ENCODE data around the gene INKA2. TPM values are rescaled to one million over a fixed set of nuclear protein-coding genes. Genes with fewer than 3 reads are reported as not detected.

The INKA2 gene
- polyA plus RNA-seq, 4 donors = 0.22 to 4.4 (median 1.2) TPM

DNA sequence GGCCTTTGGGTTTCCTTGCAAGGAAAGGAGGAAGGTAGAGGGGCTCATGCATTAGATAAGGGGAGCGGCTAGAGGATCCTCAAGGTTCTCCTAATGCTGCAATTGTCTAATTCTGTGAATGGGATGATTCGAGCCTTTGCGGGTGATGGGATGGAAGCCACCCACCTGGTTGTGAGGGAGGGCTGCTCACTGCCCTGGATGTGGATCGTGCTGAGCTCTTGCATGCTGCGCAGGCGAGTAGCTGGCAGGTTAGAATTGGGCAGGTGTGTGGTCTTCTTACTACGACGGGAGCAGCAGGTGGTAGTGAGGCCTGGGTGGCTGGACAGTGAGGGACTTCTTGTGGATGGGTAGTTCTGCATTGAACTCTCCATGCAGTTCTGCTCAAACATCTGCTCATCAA lies 37.7 kb upstream of the INKA2 start:
- H3K9me3 ChIP-seq (ENCODE audit: control insufficient read depth in 2 of 2, insufficient read depth in 1 of 2, low read depth in 1 of 2, low read length in 1 of 2) = no peaks in the 10 kb centered on the region
- no peak overlapping the region for H3K4me3 ChIP-seq (ENCODE audit: low read depth in 1 of 3, low read length in 3 of 3)
- DNase-seq (no peak), FAIRE-seq (no peak)
- no peak overlapping the region for H3K27ac ChIP-seq (ENCODE audit: low read depth in 1 of 3, low read length in 2 of 3)
- 90 to 92% (median 92%) methylated on average over 8 of the region's 8 CpGs for WGBS, 3 donors
- no peaks in the 10 kb centered on the region for H3K4me1 ChIP-seq (ENCODE audit: control insufficient read depth in 3 of 3, insufficient read depth in 2 of 3, low read depth in 1 of 3, low read length in 2 of 3)
- H3K36me3 ChIP-seq (ENCODE audit: control insufficient read depth in 3 of 3, insufficient read depth in 2 of 3, low read depth in 1 of 3, low read length in 3 of 3) = no peaks in the 10 kb centered on the region
- no peaks in the 10 kb centered on the region for H3K27me3 ChIP-seq (ENCODE audit: control insufficient read depth in 3 of 3, insufficient read depth in 3 of 3, low read length in 3 of 3)

DNA sequence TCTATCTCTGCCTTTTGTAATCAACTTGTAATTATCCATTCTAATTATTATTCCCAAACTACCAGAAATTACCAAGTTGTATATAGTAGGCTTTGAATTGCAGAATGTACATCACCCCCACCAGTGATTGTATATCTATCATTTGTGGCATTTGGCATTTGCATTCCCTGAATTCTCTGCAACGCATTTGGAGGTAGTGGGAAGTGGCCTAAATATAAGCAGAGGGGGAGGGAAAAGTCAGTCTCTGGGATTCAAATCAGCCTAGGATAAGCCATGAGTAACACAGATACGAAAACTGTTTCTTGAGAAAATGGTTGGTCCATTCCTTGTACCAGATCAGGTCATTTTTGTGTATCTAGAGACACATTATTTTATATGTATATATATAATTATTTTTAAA lies 37.2 kb upstream of the INKA2 start:
- FAIRE-seq (no peak), DNase-seq (no peak)
- Histone ChIP-seq H3K4me3 (ENCODE audit: low read depth in 1 of 3, low read length in 3 of 3) (no peak overlapping the region), H3K27me3 (ENCODE audit: control insufficient read depth in 3 of 3, insufficient read depth in 3 of 3, low read length in 3 of 3) (no peaks in the 10 kb centered on the region), H3K4me1 (ENCODE audit: control insufficient read depth in 3 of 3, insufficient read depth in 2 of 3, low read depth in 1 of 3, low read length in 2 of 3) (no peaks in the 10 kb centered on the region), H3K27ac (ENCODE audit: low read depth in 1 of 3, low read length in 2 of 3) (no peak overlapping the region), H3K36me3 (ENCODE audit: control insufficient read depth in 3 of 3, insufficient read depth in 2 of 3, low read depth in 1 of 3, low read length in 3 of 3) (no peaks in the 10 kb centered on the region), H3K9me3 (ENCODE audit: control insufficient read depth in 2 of 2, insufficient read depth in 1 of 2, low read depth in 1 of 2, low read length in 1 of 2) (no peaks in the 10 kb centered on the region)
- 79 to 91% (median 88%) methylated on average over 2 of the region's 2 CpGs for WGBS, 3 donors

DNA sequence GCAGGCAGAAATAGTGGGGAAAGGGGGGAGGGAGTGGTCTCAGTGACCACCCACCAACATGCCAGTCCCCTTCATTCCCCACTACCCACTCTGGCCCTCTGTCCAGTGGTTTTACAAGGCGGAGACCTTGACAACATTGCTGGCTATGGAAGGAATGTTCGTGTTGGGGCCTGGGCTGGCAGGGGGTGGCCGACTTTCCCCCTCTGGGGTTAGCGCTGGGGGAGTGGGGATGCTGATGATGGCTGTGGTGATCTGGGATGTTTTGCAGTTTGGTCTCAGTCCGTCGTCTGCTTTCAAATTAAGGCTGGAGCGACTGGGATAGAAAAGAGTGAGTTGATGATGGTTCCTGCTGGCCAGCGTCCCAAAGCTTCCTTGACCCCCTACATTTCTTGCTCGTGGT lies 36.8 kb upstream of the INKA2 start:
- no peak for DNase-seq
- H3K9me3 ChIP-seq (ENCODE audit: control insufficient read depth in 2 of 2, insufficient read depth in 1 of 2, low read depth in 1 of 2, low read length in 1 of 2) = no peaks in the 10 kb centered on the region
- FAIRE-seq = no peak

DNA sequence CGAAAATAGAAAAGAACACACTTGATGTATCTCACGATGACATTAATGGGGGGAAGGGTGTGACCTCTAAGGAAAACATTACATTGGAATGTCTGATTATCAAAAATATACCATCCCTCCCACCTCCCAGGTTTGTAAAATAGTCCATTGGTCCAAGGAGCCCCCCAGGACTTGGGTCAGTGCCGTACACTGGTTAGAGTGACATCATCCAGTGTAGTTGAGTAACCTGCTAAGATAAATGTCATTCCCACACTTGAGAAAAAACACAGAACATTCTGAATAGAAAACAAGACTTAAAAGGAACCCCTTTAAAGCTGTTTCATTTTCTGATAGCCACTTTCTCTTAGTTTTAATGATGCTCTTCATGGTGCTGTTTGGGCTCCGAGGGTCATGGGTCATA lies 31.7 kb upstream of the INKA2 start:
- H3K9me3 ChIP-seq (ENCODE audit: control insufficient read depth in 2 of 2, insufficient read depth in 1 of 2, low read depth in 1 of 2, low read length in 1 of 2) = no peaks in the 10 kb centered on the region
- DNase-seq (no peak), FAIRE-seq (no peak)
- whole genome bisulfite sequencing, 3 donors = 85 to 88% (median 88%) methylated on average over 4 of the region's 4 CpGs
- no peaks in the 10 kb centered on the region for H3K4me1 ChIP-seq (ENCODE audit: control insufficient read depth in 3 of 3, insufficient read depth in 2 of 3, low read depth in 1 of 3, low read length in 2 of 3)
- H3K27me3 ChIP-seq (ENCODE audit: control insufficient read depth in 3 of 3, insufficient read depth in 3 of 3, low read length in 3 of 3) = no peaks in the 10 kb centered on the region
- H3K27ac ChIP-seq (ENCODE audit: low read depth in 1 of 3, low read length in 2 of 3) = no peak overlapping the region
- H3K4me3 ChIP-seq (ENCODE audit: low read depth in 1 of 3, low read length in 3 of 3) = no peak overlapping the region
- H3K36me3 ChIP-seq (ENCODE audit: control insufficient read depth in 3 of 3, insufficient read depth in 2 of 3, low read depth in 1 of 3, low read length in 3 of 3) = peaks cover 3 to 6% (median 5%) of the 10 kb centered on the region in 3 donors

More for the DNA sequence above, 36.8 kb upstream of the INKA2 start:
- WGBS, 3 donors = 78 to 88% (median 88%) methylated on average over 9 of the region's 9 CpGs
- H3K27me3 ChIP-seq (ENCODE audit: control insufficient read depth in 3 of 3, insufficient read depth in 3 of 3, low read length in 3 of 3) = no peaks in the 10 kb centered on the region
- no peaks in the 10 kb centered on the region for H3K36me3 ChIP-seq (ENCODE audit: control insufficient read depth in 3 of 3, insufficient read depth in 2 of 3, low read depth in 1 of 3, low read length in 3 of 3)
- H3K4me1 ChIP-seq (ENCODE audit: control insufficient read depth in 3 of 3, insufficient read depth in 2 of 3, low read depth in 1 of 3, low read length in 2 of 3) = no peaks in the 10 kb centered on the region
- no peak overlapping the region for H3K27ac ChIP-seq (ENCODE audit: low read depth in 1 of 3, low read length in 2 of 3)
- H3K4me3 ChIP-seq (ENCODE audit: low read depth in 1 of 3, low read length in 3 of 3) = no peak overlapping the region

DNA sequence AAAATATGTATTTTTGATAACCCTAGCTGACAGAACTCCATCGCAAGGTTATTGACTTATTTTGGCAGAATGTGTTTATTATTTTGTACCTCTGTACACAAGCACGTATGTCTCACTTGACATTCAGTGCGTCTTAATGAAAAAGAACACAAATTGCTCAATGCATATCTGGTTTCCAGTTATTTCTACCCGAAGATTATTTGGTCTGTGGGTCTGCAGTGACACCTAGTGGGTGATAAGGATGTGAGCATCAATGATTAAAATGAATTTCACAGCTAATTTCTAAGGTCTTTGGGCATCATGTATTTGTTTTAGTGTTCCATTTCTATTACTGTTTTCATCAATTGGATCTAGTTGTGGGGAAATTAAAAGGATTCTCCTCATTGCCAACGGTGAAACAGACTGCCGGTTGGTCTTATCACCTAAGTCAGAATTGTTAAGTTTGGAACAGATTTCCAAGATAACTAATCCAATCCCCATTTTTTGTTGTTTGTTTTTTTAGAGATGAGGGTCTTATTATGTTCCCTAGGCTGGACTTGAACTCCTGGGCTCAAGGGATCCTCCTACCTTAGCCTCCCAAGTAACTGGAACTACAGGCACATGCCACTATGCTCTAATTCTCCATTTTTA lies 30.4 kb upstream of the INKA2 start:
- Histone ChIP-seq H3K4me3 (ENCODE audit: low read depth in 1 of 3, low read length in 3 of 3) (no peak overlapping the region), H3K36me3 (ENCODE audit: control insufficient read depth in 3 of 3, insufficient read depth in 2 of 3, low read depth in 1 of 3, low read length in 3 of 3) (peaks cover 3 to 7% (median 6%) of the 10 kb centered on the region in 3 donors), H3K27me3 (ENCODE audit: control insufficient read depth in 3 of 3, insufficient read depth in 3 of 3, low read length in 3 of 3) (no peaks in the 10 kb centered on the region), H3K4me1 (ENCODE audit: control insufficient read depth in 3 of 3, insufficient read depth in 2 of 3, low read depth in 1 of 3, low read length in 2 of 3) (no peaks in the 10 kb centered on the region), H3K9me3 (ENCODE audit: control insufficient read depth in 2 of 2, insufficient read depth in 1 of 2, low read depth in 1 of 2, low read length in 1 of 2) (no peaks in the 10 kb centered on the region), H3K27ac (ENCODE audit: low read depth in 1 of 3, low read length in 2 of 3) (no peak overlapping the region)
- 35 to 39% (median 36%) methylated on average over 6 of the region's 6 CpGs for WGBS, 3 donors
- FAIRE-seq = no peak
- DNase-seq = peak; percentile 55 to 65

DNA sequence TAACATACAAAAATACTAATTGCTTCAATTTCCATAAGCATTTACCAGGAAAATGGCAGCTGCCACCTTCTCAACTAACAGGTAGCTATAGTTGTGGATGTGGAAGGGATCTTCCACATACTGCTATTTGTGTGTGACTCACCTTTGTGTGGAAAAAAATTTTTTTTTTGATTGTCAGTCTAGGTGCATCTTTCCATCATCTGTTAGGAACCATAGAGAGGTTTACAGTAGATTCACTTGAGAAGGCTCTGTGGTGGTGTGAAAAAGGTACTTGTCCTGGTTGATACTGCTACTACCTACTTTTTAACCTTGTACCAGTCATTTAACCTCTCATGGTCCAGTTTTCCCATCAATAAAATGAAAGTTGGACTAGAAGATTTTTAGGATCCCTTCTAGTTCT lies 29.4 kb upstream of the INKA2 start:
- H3K27me3 ChIP-seq (ENCODE audit: control insufficient read depth in 3 of 3, insufficient read depth in 3 of 3, low read length in 3 of 3) = no peaks in the 10 kb centered on the region
- FAIRE-seq (no peak), DNase-seq (no peak)
- peaks cover 7 to 10% (median 7%) of the 10 kb centered on the region in 3 donors for H3K36me3 ChIP-seq (ENCODE audit: control insufficient read depth in 3 of 3, insufficient read depth in 2 of 3, low read depth in 1 of 3, low read length in 3 of 3)
- H3K9me3 ChIP-seq (ENCODE audit: control insufficient read depth in 2 of 2, insufficient read depth in 1 of 2, low read depth in 1 of 2, low read length in 1 of 2) = no peaks in the 10 kb centered on the region
- no peak overlapping the region for H3K4me3 ChIP-seq (ENCODE audit: low read depth in 1 of 3, low read length in 3 of 3)
- no peaks in the 10 kb centered on the region for H3K4me1 ChIP-seq (ENCODE audit: control insufficient read depth in 3 of 3, insufficient read depth in 2 of 3, low read depth in 1 of 3, low read length in 2 of 3)
- H3K27ac ChIP-seq (ENCODE audit: low read depth in 1 of 3, low read length in 2 of 3) = no peak overlapping the region

DNA sequence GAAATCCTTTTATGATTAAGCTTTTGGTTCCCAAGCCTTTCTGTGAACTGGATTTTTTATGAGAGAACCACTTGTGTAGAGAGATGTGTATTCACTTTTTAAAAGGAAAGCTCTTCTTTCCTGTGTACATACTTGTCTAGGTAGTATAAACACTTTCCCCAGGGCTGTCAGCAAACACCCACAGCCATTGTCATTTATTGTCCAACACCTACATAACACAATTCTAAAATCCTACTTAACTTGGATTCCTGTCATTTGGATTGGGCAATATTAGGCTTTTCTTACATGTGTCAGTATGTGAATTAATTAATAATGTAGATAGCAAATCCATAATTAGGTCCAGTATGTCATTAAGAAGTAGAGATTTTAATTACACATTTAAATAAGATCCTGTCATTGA lies 28.8 kb upstream of the INKA2 start:
- Histone ChIP-seq H3K36me3 (ENCODE audit: control insufficient read depth in 3 of 3, insufficient read depth in 2 of 3, low read depth in 1 of 3, low read length in 3 of 3) (peaks cover 9 to 10% (median 10%) of the 10 kb centered on the region in 3 donors), H3K4me1 (ENCODE audit: control insufficient read depth in 3 of 3, insufficient read depth in 2 of 3, low read depth in 1 of 3, low read length in 2 of 3) (no peaks in the 10 kb centered on the region), H3K27ac (ENCODE audit: low read depth in 1 of 3, low read length in 2 of 3) (no peak overlapping the region), H3K27me3 (ENCODE audit: control insufficient read depth in 3 of 3, insufficient read depth in 3 of 3, low read length in 3 of 3) (no peaks in the 10 kb centered on the region), H3K4me3 (ENCODE audit: low read depth in 1 of 3, low read length in 3 of 3) (no peak overlapping the region), H3K9me3 (ENCODE audit: control insufficient read depth in 2 of 2, insufficient read depth in 1 of 2, low read depth in 1 of 2, low read length in 1 of 2) (no peaks in the 10 kb centered on the region)
- FAIRE-seq (no peak), DNase-seq (no peak)

DNA sequence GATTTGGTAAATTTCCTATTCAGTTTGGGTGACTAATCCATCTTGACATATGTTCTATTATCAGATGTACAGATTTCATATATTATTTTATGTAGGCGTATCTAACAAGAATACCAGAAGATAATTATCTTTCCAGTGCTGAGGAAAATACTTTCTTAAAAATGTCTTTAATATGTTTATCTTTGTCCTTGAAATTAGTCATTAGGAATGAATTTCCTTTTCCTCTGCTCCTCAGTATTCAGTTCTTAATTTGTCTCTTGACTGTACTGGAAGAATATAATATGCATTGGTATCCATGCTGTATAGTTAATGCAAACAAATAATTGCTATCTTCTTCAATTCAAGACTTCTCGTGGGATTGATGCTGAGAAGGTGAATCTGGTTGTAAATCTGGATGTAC lies 23.1 kb upstream of the INKA2 start:
- DNase-seq (no peak), FAIRE-seq (no peak)
- Histone ChIP-seq H3K27ac (ENCODE audit: low read depth in 1 of 3, low read length in 2 of 3) (no peak overlapping the region), H3K27me3 (ENCODE audit: control insufficient read depth in 3 of 3, insufficient read depth in 3 of 3, low read length in 3 of 3) (no peaks in the 10 kb centered on the region), H3K36me3 (ENCODE audit: control insufficient read depth in 3 of 3, insufficient read depth in 2 of 3, low read depth in 1 of 3, low read length in 3 of 3) (peaks cover 10 to 11% (median 11%) of the 10 kb centered on the region in 3 donors), H3K4me1 (ENCODE audit: control insufficient read depth in 3 of 3, insufficient read depth in 2 of 3, low read depth in 1 of 3, low read length in 2 of 3) (peaks cover 0 to 2% (median 0%) of the 10 kb centered on the region in 3 donors), H3K4me3 (ENCODE audit: low read depth in 1 of 3, low read length in 3 of 3) (no peak overlapping the region), H3K9me3 (ENCODE audit: control insufficient read depth in 2 of 2, insufficient read depth in 1 of 2, low read depth in 1 of 2, low read length in 1 of 2) (no peaks in the 10 kb centered on the region)
- WGBS, 3 donors = 94 to 98% (median 95%) methylated on average over 2 of the region's 2 CpGs

DNA sequence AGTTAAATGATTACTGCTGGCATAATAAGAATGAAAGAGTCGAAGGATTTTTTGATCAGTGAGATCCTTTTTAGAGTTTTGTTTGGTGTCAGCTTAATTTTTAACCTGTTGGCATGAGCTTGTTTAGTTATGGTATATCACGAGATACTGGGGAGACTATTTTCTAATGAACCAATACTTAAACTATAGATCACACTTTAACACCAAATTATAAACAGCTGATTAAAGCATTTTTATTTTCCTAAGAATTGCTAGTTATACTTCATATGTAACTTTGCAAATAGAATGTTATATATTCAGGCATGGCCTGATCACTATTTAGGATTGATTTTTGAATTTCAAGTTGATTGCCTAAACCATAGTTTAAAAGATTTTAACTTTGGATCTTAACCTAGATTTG lies 22.5 kb upstream of the INKA2 start:
- DNase-seq (no peak), FAIRE-seq (no peak)
- Histone ChIP-seq H3K4me1 (ENCODE audit: control insufficient read depth in 3 of 3, insufficient read depth in 2 of 3, low read depth in 1 of 3, low read length in 2 of 3) (peaks cover 0 to 5% (median 0%) of the 10 kb centered on the region in 3 donors), H3K4me3 (ENCODE audit: low read depth in 1 of 3, low read length in 3 of 3) (no peak overlapping the region), H3K36me3 (ENCODE audit: control insufficient read depth in 3 of 3, insufficient read depth in 2 of 3, low read depth in 1 of 3, low read length in 3 of 3) (peaks cover 9 to 11% (median 10%) of the 10 kb centered on the region in 3 donors), H3K27ac (ENCODE audit: low read depth in 1 of 3, low read length in 2 of 3) (no peak overlapping the region), H3K9me3 (ENCODE audit: control insufficient read depth in 2 of 2, insufficient read depth in 1 of 2, low read depth in 1 of 2, low read length in 1 of 2) (no peaks in the 10 kb centered on the region), H3K27me3 (ENCODE audit: control insufficient read depth in 3 of 3, insufficient read depth in 3 of 3, low read length in 3 of 3) (no peaks in the 10 kb centered on the region)
- 41 to 76% (median 64%) methylated on average over 2 of the region's 2 CpGs for WGBS, 3 donors
